GM12891 (cell line): ENCODE data around the gene TMX2.

Experiments
- PAX5 ChIP-seq: IDR thresholded peaks from 2 replicates; pipeline ENCODE4 v1.6.1; 2011; ENCODE audit warnings: low read length, moderate library complexity, mild to moderate bottlenecking; ENCODE audit not compliant: insufficient read depth, severe bottlenecking
- POLR2A ChIP-seq: IDR thresholded peaks from 2 replicates; pipeline ENCODE4 v1.6.1; 2011; ENCODE audit warnings: low read depth, low read length, control low read depth
- POLR2AphosphoS5 ChIP-seq: IDR thresholded peaks from 2 replicates; pipeline ENCODE4 v1.6.1; 2011; ENCODE audit warnings: low read depth, low read length, control low read depth
- TAF1 ChIP-seq: IDR thresholded peaks from 2 replicates; pipeline ENCODE4 v1.6.1; 2011; ENCODE audit warnings: low read depth, low read length, control low read depth

DNA sequence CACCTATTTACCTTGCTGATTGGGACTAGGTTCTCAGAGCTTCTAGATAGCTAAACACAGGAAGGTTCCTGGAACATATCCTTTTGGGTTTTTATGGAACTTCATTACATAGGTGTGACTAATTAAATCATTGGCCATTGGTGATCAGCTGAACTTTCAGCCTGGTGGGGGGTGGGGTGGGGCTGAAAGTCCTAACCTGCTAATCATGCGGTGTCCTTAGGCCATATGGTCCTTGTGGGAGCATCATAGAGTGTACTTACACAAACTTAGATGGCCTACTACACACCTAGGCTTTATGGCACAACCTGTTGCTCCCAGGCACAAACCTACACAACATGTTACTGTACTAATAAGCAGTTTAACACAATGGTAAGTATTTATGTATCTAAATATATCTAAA lies 20.3 kb downstream of the TMX2 start:
- TF ChIP-seq POLR2AphosphoS5 = no peak
- TF ChIP-seq POLR2A = no peak
- TF ChIP-seq PAX5 = no peak
- TF ChIP-seq TAF1 = no peak
